Cardiac fibroblast (primary cell): ENCODE results near the gene MCF2L2.
"Not testable (repeated sequence)": the region's sequence is repeated elsewhere in the genome, so short reads cannot be mapped to it uniquely, and the experiment has no call there.

ENCODE experiments used
- DNase-seq, 2 donors: peaks; one replicate each; pipeline versions ENCODE4 v3.0.0 to v3.0.0-alpha.2; 2010; ENCODE audit warnings: low read depth in 2 of 2
- H3K4me3 ChIP-seq, 2 donors: replicated peaks in 1 of 2; 1 replicate in 1 of 2; 2 replicates in 1 of 2; pipeline ENCODE4 v1.5.1; 2011; ENCODE audit warnings: low read depth in 2 of 2, low read length in 2 of 2, mild to moderate bottlenecking in 2 of 2, moderate library complexity in 1 of 2
- CTCF ChIP-seq: IDR thresholded peaks from one replicate; pipeline ENCODE4 v1.5.1; 2011; ENCODE audit warnings: low read depth, mild to moderate bottlenecking, low read length, inconsistent platforms

MCF2L2 gene

GRCh38 chr3:183233966-183234365, 194.5 kb downstream of the MCF2L2 start:
- TF ChIP-seq CTCF = no peak
- no peak for DNase-seq
- H3K4me3 ChIP-seq = no peak overlapping the region

GRCh38 chr3:183230826-183231225, 197.6 kb downstream of the MCF2L2 start:
- no peak for TF ChIP-seq CTCF
- no peak overlapping the region for H3K4me3 ChIP-seq
- no peak for DNase-seq

GRCh38 chr3:183230251-183230650, 198.2 kb downstream of the MCF2L2 start:
- DNase-seq, H3K4me3 ChIP-seq: not testable (repeated sequence)

GRCh38 chr3:183229178-183229577, 199.2 kb downstream of the MCF2L2 start:
- no peak overlapping the region for H3K4me3 ChIP-seq
- DNase-seq = no peak
- no peak for TF ChIP-seq CTCF

GRCh38 chr3:183227586-183227985, 200.8 kb downstream of the MCF2L2 start:
- DNase-seq = no peak
- no peak overlapping the region for H3K4me3 ChIP-seq
- TF ChIP-seq CTCF = no peak

GRCh38 chr3:183226333-183226890, 202.0 kb downstream of the MCF2L2 start:
- no peak for DNase-seq

GRCh38 chr3:183224180-183224970, 204.0 kb downstream of the MCF2L2 start:
- no peak for DNase-seq

More at GRCh38 chr3:183226333-183226890, 202.0 kb downstream of the MCF2L2 start:
- H3K4me3 ChIP-seq = no peak overlapping the region
- no peak for TF ChIP-seq CTCF

More at GRCh38 chr3:183224180-183224970, 204.0 kb downstream of the MCF2L2 start:
- TF ChIP-seq CTCF = no peak
- H3K4me3 ChIP-seq = no peak overlapping the region
